CD14-positive monocyte (primary cell): ENCODE measurements around the gene TRIM38. TPM values are rescaled to one million over a fixed set of nuclear protein-coding genes. Genes with fewer than 3 reads are reported as not detected.

Experiments used
- DNase-seq, 3 donors: peaks; one replicate each; pipeline ENCODE4 v3.0.0-alpha.2; 2011 to 2022
- H2AFZ ChIP-seq: 2 replicates; pipeline ENCODE4 v1.6.0; 2012; ENCODE audit warnings: mild to moderate bottlenecking, low read depth, low read length, inconsistent platforms; ENCODE audit not compliant: insufficient read depth, poor library complexity, severe bottlenecking
- H3K27ac ChIP-seq, 2 donors: 1 replicate in 1 of 2; 2 replicates in 1 of 2; pipeline ENCODE4 v1.5.1; 2012 to 2013; ENCODE audit warnings: low read length in 2 of 2, control low read depth in 1 of 2, inconsistent platforms in 1 of 2, low read depth in 1 of 2, mild to moderate bottlenecking in 1 of 2
- H3K27me3 ChIP-seq, 2 donors: one replicate each; pipeline versions ENCODE4 v1.6.0 to v1.6.1; 2011 to 2013; ENCODE audit warnings: low read length in 2 of 2; ENCODE audit not compliant: control insufficient read depth in 2 of 2, insufficient read depth in 2 of 2
- H3K36me3 ChIP-seq, 2 donors: replicated peaks in 1 of 2; 1 replicate in 1 of 2; 2 replicates in 1 of 2; pipeline versions ENCODE4 v1.5.1 to v1.6.1; 2012 to 2013; ENCODE audit warnings: low read length in 2 of 2, control low read depth in 1 of 2, inconsistent platforms in 1 of 2, mild to moderate bottlenecking in 1 of 2; ENCODE audit not compliant: insufficient read depth in 2 of 2, control insufficient read depth in 1 of 2
- H3K4me1 ChIP-seq, 2 donors: 1 replicate in 1 of 2; 2 replicates in 1 of 2; pipeline versions ENCODE4 v1.5.1 to v1.6.1; 2012 to 2013; ENCODE audit warnings: low read length in 2 of 2, control low read depth in 1 of 2, inconsistent platforms in 1 of 2, mild to moderate bottlenecking in 1 of 2, moderate library complexity in 1 of 2; ENCODE audit not compliant: insufficient read depth in 2 of 2, control insufficient read depth in 1 of 2
- H3K4me2 ChIP-seq: replicated peaks from 2 replicates; pipeline ENCODE3; 2012; ENCODE audit warnings: low read length, moderate library complexity, mild to moderate bottlenecking; ENCODE audit not compliant: poor library complexity, severe bottlenecking; ENCODE audit errors: extremely low read depth
- H3K4me3 ChIP-seq, 3 experiments: fragments of 200-600 bp in 1 of 3; sonication (generic) in 1 of 3; replicated peaks in 1 of 3; 1 replicate in 2 of 3; 2 replicates in 1 of 3; pipeline ENCODE4 v1.5.1; 2011 to 2013; ENCODE audit warnings: low read length in 3 of 3, mild to moderate bottlenecking in 3 of 3, control low read depth in 2 of 3, low read depth in 2 of 3, inconsistent platforms in 1 of 3, moderate library complexity in 1 of 3
- H3K79me2 ChIP-seq: 2 replicates; pipeline ENCODE4 v1.6.0; 2012; ENCODE audit warnings: mild to moderate bottlenecking, control low read depth, inconsistent platforms, low read length, moderate library complexity; ENCODE audit not compliant: insufficient read depth
- H3K9ac ChIP-seq: 2 replicates; pipeline ENCODE4 v1.6.0; 2017; ENCODE audit warnings: low read length, mild to moderate bottlenecking; ENCODE audit not compliant: insufficient read depth, poor library complexity, severe bottlenecking
- H3K9me3 ChIP-seq, 2 donors: replicated peaks in 1 of 2; 1 replicate in 1 of 2; 2 replicates in 1 of 2; pipeline versions ENCODE4 v1.5.1 to v1.6.1; 2012 to 2013; ENCODE audit warnings: low read length in 2 of 2, control low read depth in 1 of 2; ENCODE audit not compliant: control insufficient read depth in 1 of 2, insufficient read depth in 1 of 2
- H4K20me1 ChIP-seq: 2 replicates; pipeline ENCODE4 v1.6.0; 2012; ENCODE audit warnings: mild to moderate bottlenecking, low read length, control low read depth, moderate library complexity; ENCODE audit not compliant: insufficient read depth
- H3K27ac Mint-ChIP-seq, 7 donors: one replicate each; pipeline ENCODE4 v1.8.0; 2020; ENCODE audit warnings: mild to moderate bottlenecking in 7 of 7, mixed read lengths in 7 of 7, moderate library complexity in 6 of 7, inconsistent platforms in 2 of 7
- H3K27me3 Mint-ChIP-seq, 3 donors: one replicate each; pipeline ENCODE4 v1.8.0; 2021 to 2022; ENCODE audit warnings: low read depth in 3 of 3, mild to moderate bottlenecking in 3 of 3, mixed read lengths in 3 of 3, moderate library complexity in 3 of 3, inconsistent platforms in 1 of 3
- H3K36me3 Mint-ChIP-seq, 2 donors: one replicate each; pipeline ENCODE4 v1.8.0; 2020; ENCODE audit warnings: mixed read lengths in 2 of 2, inconsistent platforms in 1 of 2, mild to moderate bottlenecking in 1 of 2
- H3K4me1 Mint-ChIP-seq: one replicate; pipeline ENCODE4 v1.8.0; 2020; ENCODE audit warnings: mild to moderate bottlenecking, mixed read lengths
- H3K4me3 Mint-ChIP-seq, 2 donors: one replicate each; pipeline ENCODE4 v1.8.0; 2020; ENCODE audit warnings: mild to moderate bottlenecking in 2 of 2, mixed read lengths in 2 of 2, moderate library complexity in 1 of 2
- H3K9me3 Mint-ChIP-seq, 7 donors: one replicate each; pipeline ENCODE4 v1.8.0; 2020 to 2022; ENCODE audit warnings: mixed read lengths in 7 of 7, mild to moderate bottlenecking in 6 of 7, moderate library complexity in 6 of 7, inconsistent platforms in 2 of 7
- WGBS: methylation state at CpG from one replicate; pipeline ENCODE4 v1.1.5; 2013; ENCODE audit warnings: missing lambda C conversion rate; ENCODE audit not compliant: insufficient coverage; 5-methylcytosine and 5-hydroxymethylcytosine counted together
- intact Hi-C, 2 donors: fragments of 100-400 bp; cut with micrococcal nuclease; formaldehyde crosslinking; loops; one replicate each; pipeline versions ENCODE4 v1.15.0 to v1.15.1; 2023
- polyA plus RNA-seq, 3 donors: library from polyadenylated mRNA; depleted of rRNA in 1 of 3; unstranded in 2 of 3; stranded (reverse) in 1 of 3; fragments of 300-500 nt in 2 of 3; fragments of >200 nt in 1 of 3; fragmentation: Illumina TruSeq in 2 of 3; gene quantifications; 1 replicate in 2 of 3; 2 replicates in 1 of 3; pipeline ENCODE4 v1.2.3, GENCODE V29; 2012 to 2021
- TF ChIP-seq, protein P1 (sequence below): fragments of 200-600 bp; IDR thresholded peaks from one replicate; pipeline ENCODE4 v1.8.0; 2022; ENCODE audit warnings: antibody characterized with exemption, mild to moderate bottlenecking

TRIM38 gene
- polyA plus RNA-seq, 3 donors, result 4.1 to 23.2 (median 8.0) TPM

DNA sequence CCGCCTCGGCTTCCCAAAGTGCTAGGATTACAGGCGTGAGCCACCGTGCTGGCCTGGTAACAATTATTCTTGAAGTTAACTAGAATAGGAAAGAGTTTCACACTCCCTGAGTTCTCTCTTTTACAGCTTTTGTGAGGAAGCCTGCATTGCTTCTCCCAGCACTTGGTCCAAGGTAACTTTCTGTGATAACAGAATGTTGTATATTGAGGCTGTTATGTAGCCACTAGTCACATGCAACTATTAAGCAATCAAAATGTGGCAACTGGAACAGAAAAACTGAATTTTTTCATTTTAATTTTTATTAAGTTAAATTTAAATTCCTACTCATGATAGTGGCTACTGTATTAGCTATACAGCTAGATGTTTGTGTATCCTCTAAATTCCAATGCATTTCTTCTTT is 2.5 kb downstream of the TRIM38 start:
- intact Hi-C loops, result loop anchor here in 1 of 2 donors (10.0 kb wide), 1 partner anchor 60 kb away; a partner anchor contains a TSS
- H3K9ac ChIP-seq, result no peak overlapping the region
- H2AFZ ChIP-seq, result no peak overlapping the region
- H3K27me3 ChIP-seq, result no peaks in the 10 kb centered on the region
- H3K4me3 ChIP-seq, result peak overlapping the region in 2 of 3 experiments; percentile 100
- Mint-ChIP-seq H3K27ac (peak overlapping the region; percentile 72 to 99 (median 83)), H3K36me3 (peaks cover 48 to 55% of the 10 kb centered on the region in 2 donors), H3K4me1 (peaks cover 63% of the 10 kb centered on the region), H3K27me3 (peaks cover 0 to 2% (median 0%) of the 10 kb centered on the region in 3 donors), H3K4me3 (peak overlapping the region; percentile 67 to 74), H3K9me3 (peaks cover 0 to 3% (median 0%) of the 10 kb centered on the region in 7 donors)
- DNase-seq, result peak in 1 of 3 donors; percentile 10
- H3K4me2 ChIP-seq, result peak overlapping the region; percentile 99
- peaks cover 0 to 3% of the 10 kb centered on the region in 2 donors for H3K9me3 ChIP-seq
- peak overlapping the region; percentile 34 to 61 for H3K27ac ChIP-seq
- TF ChIP-seq, protein P1, sequence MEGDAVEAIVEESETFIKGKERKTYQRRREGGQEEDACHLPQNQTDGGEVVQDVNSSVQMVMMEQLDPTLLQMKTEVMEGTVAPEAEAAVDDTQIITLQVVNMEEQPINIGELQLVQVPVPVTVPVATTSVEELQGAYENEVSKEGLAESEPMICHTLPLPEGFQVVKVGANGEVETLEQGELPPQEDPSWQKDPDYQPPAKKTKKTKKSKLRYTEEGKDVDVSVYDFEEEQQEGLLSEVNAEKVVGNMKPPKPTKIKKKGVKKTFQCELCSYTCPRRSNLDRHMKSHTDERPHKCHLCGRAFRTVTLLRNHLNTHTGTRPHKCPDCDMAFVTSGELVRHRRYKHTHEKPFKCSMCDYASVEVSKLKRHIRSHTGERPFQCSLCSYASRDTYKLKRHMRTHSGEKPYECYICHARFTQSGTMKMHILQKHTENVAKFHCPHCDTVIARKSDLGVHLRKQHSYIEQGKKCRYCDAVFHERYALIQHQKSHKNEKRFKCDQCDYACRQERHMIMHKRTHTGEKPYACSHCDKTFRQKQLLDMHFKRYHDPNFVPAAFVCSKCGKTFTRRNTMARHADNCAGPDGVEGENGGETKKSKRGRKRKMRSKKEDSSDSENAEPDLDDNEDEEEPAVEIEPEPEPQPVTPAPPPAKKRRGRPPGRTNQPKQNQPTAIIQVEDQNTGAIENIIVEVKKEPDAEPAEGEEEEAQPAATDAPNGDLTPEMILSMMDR, result no peak
- peaks cover 52 to 56% of the 10 kb centered on the region in 2 donors for H3K36me3 ChIP-seq
- H4K20me1 ChIP-seq, result peaks cover 59% of the 10 kb centered on the region
- peaks cover 72% of the 10 kb centered on the region for H3K79me2 ChIP-seq
- H3K4me1 ChIP-seq, result peaks cover 55 to 70% of the 10 kb centered on the region in 2 donors
- WGBS, result no CpG with 5 or more reads among the region's 4 CpGs

DNA sequence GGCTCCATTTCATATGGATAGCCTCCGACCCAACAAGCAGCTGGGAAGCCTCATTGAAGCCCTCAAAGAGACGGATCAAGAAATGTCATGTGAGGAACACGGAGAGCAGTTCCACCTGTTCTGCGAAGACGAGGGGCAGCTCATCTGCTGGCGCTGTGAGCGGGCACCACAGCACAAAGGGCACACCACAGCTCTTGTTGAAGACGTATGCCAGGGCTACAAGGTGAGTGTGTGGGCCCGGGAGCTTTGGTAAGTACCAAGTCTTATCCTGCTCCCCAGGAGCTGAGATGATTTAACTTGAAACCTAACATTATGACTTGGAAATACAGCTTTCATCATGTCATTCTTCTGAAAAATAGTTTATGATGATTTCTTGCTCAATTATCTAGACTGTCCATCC is 4.1 kb downstream of the TRIM38 start:
- peak overlapping the region; percentile 37 for H3K4me2 ChIP-seq
- peak overlapping the region in 1 of 3 experiments; percentile 50 for H3K4me3 ChIP-seq
- H3K4me3 Mint-ChIP-seq, result peak overlapping the region in 1 of 2 donors; percentile 60
- peaks cover 66% of the 10 kb centered on the region for H3K4me1 Mint-ChIP-seq
- H3K27me3 Mint-ChIP-seq, result peaks cover 0 to 2% (median 0%) of the 10 kb centered on the region in 3 donors
- peak overlapping the region in 6 of 7 donors; percentile 27 to 77 (median 67) for H3K27ac Mint-ChIP-seq
- no peak overlapping the region for H2AFZ ChIP-seq
- no peak overlapping the region for H3K9ac ChIP-seq
- H3K79me2 ChIP-seq, result peaks cover 88% of the 10 kb centered on the region
- H3K27ac ChIP-seq, result peak overlapping the region in 1 of 2 donors; percentile 68
- peaks cover 69 to 72% of the 10 kb centered on the region in 2 donors for H3K36me3 ChIP-seq
- H3K9me3 ChIP-seq, result no peaks in the 10 kb centered on the region
- intact Hi-C loops, result loop anchor here in 1 of 2 donors (10.0 kb wide), 1 partner anchor 58 kb away; a partner anchor contains a TSS
- TF ChIP-seq, protein P1, result no peak
- 91% methylated on average over 8 of the region's 9 CpGs for WGBS
- DNase-seq, result no peak
- H3K4me1 ChIP-seq, result peaks cover 49 to 69% of the 10 kb centered on the region in 2 donors
- no peaks in the 10 kb centered on the region for H3K27me3 ChIP-seq
- peaks cover 0 to 3% (median 0%) of the 10 kb centered on the region in 7 donors for H3K9me3 Mint-ChIP-seq
- H4K20me1 ChIP-seq, result peaks cover 76% of the 10 kb centered on the region
- H3K36me3 Mint-ChIP-seq, result peaks cover 63 to 71% of the 10 kb centered on the region in 2 donors
